Measurements from ENCODE around the gene CTNS. TPM values are rescaled to one million over a fixed set of nuclear protein-coding genes. Genes with fewer than 3 reads are reported as not detected.

The CTNS gene
- total RNA-seq, 1 experiment from 2014 or later = 7.9 TPM

GRCh38 chr17:3626831-3627768, 9.5 kb upstream of the CTNS start:
- TF ChIP-seq CTCF (IDR thresholded peaks at IDR 0.05 in 2 of 3, conservative IDR thresholded peaks at IDR 0.05 in 1 of 3; ENCODE audit: borderline replicate concordance in 1 of 3, insufficient read depth in 1 of 3, low read depth in 2 of 3, low read length in 2 of 3) = no peak
- no peak for TF ChIP-seq EZH2phosphoT487 (IDR thresholded peaks at IDR 0.05; ENCODE audit: borderline replicate concordance)
- no peak for TF ChIP-seq EGR1 (IDR thresholded peaks at IDR 0.05; ENCODE audit: low read depth)
- Histone ChIP-seq H2AFZ (ENCODE audit: low read depth, low read length, poor library complexity, severe bottlenecking) (no peak overlapping the region), H3K4me2 (ENCODE audit: low read length) (no peak overlapping the region), H3K9ac (ENCODE audit: low read length) (no peak overlapping the region), H3K4me1 (ENCODE audit: control insufficient read depth in 1 of 2, insufficient read depth in 2 of 2, low read length in 2 of 2) (no peaks in the 10 kb centered on the region), H3K79me2 (ENCODE audit: insufficient read depth, low read length) (peaks cover 40% of the 10 kb centered on the region), H3K9me2 (ENCODE audit: insufficient read depth) (no peaks in the 10 kb centered on the region), H3K27ac (ENCODE audit: low read depth, low read length) (no peak overlapping the region), H3K4me3 (replicated peaks in 1 of 2; ENCODE audit: low read depth in 1 of 2, low read length in 2 of 2) (no peak overlapping the region), H4K20me1 (ENCODE audit: insufficient read depth) (no peaks in the 10 kb centered on the region), H3K9me3 (ENCODE audit: control insufficient read depth in 1 of 2, insufficient read depth in 1 of 2, low read depth in 1 of 2, low read length in 2 of 2) (no peaks in the 10 kb centered on the region), H3K27me3 (ENCODE audit: insufficient read depth, low read length) (no peaks in the 10 kb centered on the region), H3K36me3 (ENCODE audit: control insufficient read depth in 1 of 2, insufficient read depth in 2 of 2, low read length in 2 of 2) (peaks cover 27 to 40% of the 10 kb centered on the region in 2 experiments; a peak in 3 of 4 replicates)
- POLR2A ChIA-PET = interaction anchor here (0.5 to 1.1 kb wide), 2 partner anchors 9 to 448 kb away, joined by 3 read pairs; partner anchors contain the start of gene SHPK
- no peak for ATAC-seq
- BruUV-seq (replicated peaks) = no TSS peak
- CTCF ChIA-PET = no interaction called here
- no peak for DNase-seq (ENCODE audit: low read depth, low spot score)
- intact Hi-C loops (cut with micrococcal nuclease) = no loop called here
- RAD21 ChIA-PET (ENCODE audit: low non-redundant PET in 1 of 2, low total read pairs in 2 of 2, uncharacterized antibody in 2 of 2, unreplicated experiment in 2 of 2) = no interaction called here

GRCh38 chr17:3627769-3628167, 8.8 kb upstream of the CTNS start:
- Histone ChIP-seq H3K9me2 (ENCODE audit: insufficient read depth) (no peaks in the 10 kb centered on the region), H3K4me1 (ENCODE audit: control insufficient read depth in 1 of 2, insufficient read depth in 2 of 2, low read length in 2 of 2) (no peaks in the 10 kb centered on the region), H3K9ac (ENCODE audit: low read length) (no peak overlapping the region), H3K4me3 (replicated peaks in 1 of 2; ENCODE audit: low read depth in 1 of 2, low read length in 2 of 2) (no peak overlapping the region), H3K79me2 (ENCODE audit: insufficient read depth, low read length) (peaks cover 46% of the 10 kb centered on the region), H3K36me3 (ENCODE audit: control insufficient read depth in 1 of 2, insufficient read depth in 2 of 2, low read length in 2 of 2) (peaks cover 27 to 39% of the 10 kb centered on the region in 2 experiments; a peak in 3 of 4 replicates), H3K27me3 (ENCODE audit: insufficient read depth, low read length) (no peaks in the 10 kb centered on the region), H4K20me1 (ENCODE audit: insufficient read depth) (no peaks in the 10 kb centered on the region), H2AFZ (ENCODE audit: low read depth, low read length, poor library complexity, severe bottlenecking) (no peak overlapping the region), H3K27ac (ENCODE audit: low read depth, low read length) (no peak overlapping the region), H3K9me3 (ENCODE audit: control insufficient read depth in 1 of 2, insufficient read depth in 1 of 2, low read depth in 1 of 2, low read length in 2 of 2) (no peaks in the 10 kb centered on the region), H3K4me2 (ENCODE audit: low read length) (no peak overlapping the region)
- no TSS peak for BruUV-seq (replicated peaks)
- ChIA-PET RAD21 (ENCODE audit: low non-redundant PET in 1 of 2, low total read pairs in 2 of 2, uncharacterized antibody in 2 of 2, unreplicated experiment in 2 of 2) (no interaction called here), CTCF (no interaction called here), POLR2A (no interaction called here)
- ATAC-seq (no peak), DNase-seq (ENCODE audit: low read depth, low spot score) (no peak)
- intact Hi-C loops (cut with micrococcal nuclease) = no loop called here
- no peak for TF ChIP-seq ZFX (IDR thresholded peaks at IDR 0.05)
- TF ChIP-seq RAD21 (IDR thresholded peaks at IDR 0.05; ENCODE audit: low read depth) = no peak
- TF ChIP-seq POLR2A (IDR thresholded peaks at IDR 0.05; ENCODE audit: borderline replicate concordance, extremely low read depth, insufficient read depth, insufficient read length) = no peak
- TF ChIP-seq ZNF274 (IDR thresholded peaks at IDR 0.05; ENCODE audit: low read depth, low read length) = no peak
- TF ChIP-seq JUND (IDR thresholded peaks at IDR 0.05) = no peak
- TF ChIP-seq YY1 (IDR thresholded peaks at IDR 0.05; ENCODE audit: extremely low read depth, insufficient replicate concordance, low read depth, low read length) = no peak
- TF ChIP-seq SP1 (IDR thresholded peaks at IDR 0.05; ENCODE audit: low read depth) = no peak
- no peak for TF ChIP-seq EGR1 (IDR thresholded peaks at IDR 0.05; ENCODE audit: low read depth)
- no peak for TF ChIP-seq EZH2phosphoT487 (IDR thresholded peaks at IDR 0.05; ENCODE audit: borderline replicate concordance)
- no peak for TF ChIP-seq CBX3 (IDR thresholded peaks at IDR 0.05; ENCODE audit: low read depth)
- TF ChIP-seq CEBPB (IDR thresholded peaks at IDR 0.05; ENCODE audit: low read depth) = no peak
- no peak for TF ChIP-seq REST (IDR thresholded peaks at IDR 0.05; ENCODE audit: low read depth)
- TF ChIP-seq TCF7L2 (IDR thresholded peaks at IDR 0.05; ENCODE audit: borderline replicate concordance, extremely low read depth, insufficient read depth, insufficient read length) = no peak
- no peak for TF ChIP-seq FOSL1 (IDR thresholded peaks at IDR 0.05; ENCODE audit: low read depth)

All from HCT116 (cell line).